WERI-Rb-1 (cell line): Measurements from ENCODE around the gene MTIF3.

ENCODE experiments used
- DNase-seq: peaks from one replicate; pipeline ENCODE4 v3.0.0-alpha.2; 2020
- H3K27ac ChIP-seq: fragments of 250-450 bp; sonication (Bioruptor Pico); 2 replicates; pipeline ENCODE4 v1.5.1; 2020; ENCODE audit warnings: mild to moderate bottlenecking, moderate library complexity
- H3K27me3 ChIP-seq: fragments of 250-450 bp; sonication (Bioruptor Pico); 2 replicates; pipeline ENCODE4 v1.5.1; 2021; ENCODE audit warnings: mild to moderate bottlenecking, low read depth, moderate library complexity; ENCODE audit not compliant: insufficient read depth, severe bottlenecking
- H3K36me3 ChIP-seq: fragments of 250-450 bp; sonication (Bioruptor Pico); 2 replicates; pipeline ENCODE4 v1.5.1; 2020; ENCODE audit warnings: mild to moderate bottlenecking, moderate library complexity
- H3K4me3 ChIP-seq: 2 replicates; pipeline ENCODE4 v1.5.1; 2011; ENCODE audit warnings: low read depth, mild to moderate bottlenecking, control low read depth, low read length
- H3K9me3 ChIP-seq: fragments of 250-450 bp; sonication (Bioruptor Pico); 2 replicates; pipeline ENCODE4 v1.5.1; 2021; ENCODE audit warnings: mild to moderate bottlenecking, moderate library complexity; ENCODE audit not compliant: severe bottlenecking
- TF ChIP-seq, protein P1 (sequence below): IDR thresholded peaks from 2 replicates; pipeline ENCODE4 v1.5.1; 2011; ENCODE audit warnings: low read depth, mild to moderate bottlenecking, control low read depth, inconsistent platforms, low read length

The MTIF3 gene

DNA sequence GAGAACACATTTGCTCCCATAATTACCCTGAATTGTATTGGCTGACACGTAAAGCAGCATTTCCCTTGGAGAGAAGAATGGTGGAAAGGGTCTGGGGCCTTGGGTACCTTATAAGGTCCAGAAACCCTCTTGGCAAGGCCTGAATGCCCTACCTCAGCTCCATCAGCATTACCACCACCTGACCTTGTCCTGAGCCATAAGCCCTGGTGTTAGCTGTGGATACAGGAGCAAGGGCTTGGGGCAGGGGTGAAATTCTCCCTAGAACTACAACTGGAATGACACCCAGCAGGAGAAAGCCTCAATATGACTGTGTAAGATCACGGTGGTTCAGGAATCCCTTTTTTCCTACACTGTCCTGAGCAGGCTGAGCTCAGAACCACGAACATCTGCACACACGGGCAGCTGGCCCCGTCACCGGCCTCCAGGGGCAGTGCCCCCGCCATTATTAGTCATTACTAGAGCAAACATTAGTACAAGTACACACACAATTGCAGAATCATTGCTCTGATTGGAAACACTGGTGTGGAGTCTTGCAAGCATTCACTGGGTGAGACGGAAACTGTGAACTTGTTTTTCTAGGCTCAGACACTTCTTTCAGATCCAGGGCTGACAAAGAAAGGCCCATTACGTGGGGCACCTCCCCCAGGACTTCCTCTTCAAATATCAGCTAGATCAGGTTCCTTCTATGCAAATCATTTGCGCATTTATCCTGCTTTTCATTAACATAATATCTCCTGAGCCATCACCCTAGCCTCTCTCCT lies 26.8 kb upstream of the MTIF3 start:
- TF ChIP-seq, protein P1, sequence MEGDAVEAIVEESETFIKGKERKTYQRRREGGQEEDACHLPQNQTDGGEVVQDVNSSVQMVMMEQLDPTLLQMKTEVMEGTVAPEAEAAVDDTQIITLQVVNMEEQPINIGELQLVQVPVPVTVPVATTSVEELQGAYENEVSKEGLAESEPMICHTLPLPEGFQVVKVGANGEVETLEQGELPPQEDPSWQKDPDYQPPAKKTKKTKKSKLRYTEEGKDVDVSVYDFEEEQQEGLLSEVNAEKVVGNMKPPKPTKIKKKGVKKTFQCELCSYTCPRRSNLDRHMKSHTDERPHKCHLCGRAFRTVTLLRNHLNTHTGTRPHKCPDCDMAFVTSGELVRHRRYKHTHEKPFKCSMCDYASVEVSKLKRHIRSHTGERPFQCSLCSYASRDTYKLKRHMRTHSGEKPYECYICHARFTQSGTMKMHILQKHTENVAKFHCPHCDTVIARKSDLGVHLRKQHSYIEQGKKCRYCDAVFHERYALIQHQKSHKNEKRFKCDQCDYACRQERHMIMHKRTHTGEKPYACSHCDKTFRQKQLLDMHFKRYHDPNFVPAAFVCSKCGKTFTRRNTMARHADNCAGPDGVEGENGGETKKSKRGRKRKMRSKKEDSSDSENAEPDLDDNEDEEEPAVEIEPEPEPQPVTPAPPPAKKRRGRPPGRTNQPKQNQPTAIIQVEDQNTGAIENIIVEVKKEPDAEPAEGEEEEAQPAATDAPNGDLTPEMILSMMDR, result no peak
- H3K4me3 ChIP-seq, result no peak overlapping the region
- no peaks in the 10 kb centered on the region for H3K9me3 ChIP-seq
- peaks cover 98% of the 10 kb centered on the region for H3K27me3 ChIP-seq
- DNase-seq, result no peak
- no peaks in the 10 kb centered on the region for H3K36me3 ChIP-seq
- H3K27ac ChIP-seq, result no peak overlapping the region

DNA sequence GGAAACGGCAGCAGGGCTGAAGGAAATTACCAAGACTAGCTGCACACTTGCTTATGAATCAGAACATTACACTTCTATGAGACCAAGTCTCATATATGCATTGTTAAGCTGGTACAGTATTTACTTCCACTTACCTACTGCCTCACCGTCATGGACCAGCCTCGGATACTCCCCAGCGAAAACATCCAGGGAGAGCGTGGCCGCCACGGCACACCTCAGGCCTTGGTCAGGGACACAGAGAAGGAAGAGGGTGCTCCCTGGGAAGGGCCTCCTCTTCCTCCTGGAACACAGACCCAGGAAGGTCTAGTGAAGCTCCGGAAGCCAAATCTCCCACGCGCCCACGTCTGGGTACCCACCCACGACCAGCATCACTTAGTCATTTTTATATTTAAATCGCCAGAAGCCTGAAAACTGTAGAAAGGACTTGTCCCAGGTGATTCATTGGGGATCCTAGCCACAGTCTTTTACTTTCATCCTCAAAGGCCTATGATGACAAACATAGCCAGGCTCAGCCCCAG lies 24.4 kb upstream of the MTIF3 start:
- H3K27me3 ChIP-seq, result peaks cover 98% of the 10 kb centered on the region
- TF ChIP-seq, protein P1, result no peak
- no peaks in the 10 kb centered on the region for H3K9me3 ChIP-seq
- H3K36me3 ChIP-seq, result no peaks in the 10 kb centered on the region
- H3K4me3 ChIP-seq, result no peak overlapping the region
- no peak overlapping the region for H3K27ac ChIP-seq
- DNase-seq, result no peak

DNA sequence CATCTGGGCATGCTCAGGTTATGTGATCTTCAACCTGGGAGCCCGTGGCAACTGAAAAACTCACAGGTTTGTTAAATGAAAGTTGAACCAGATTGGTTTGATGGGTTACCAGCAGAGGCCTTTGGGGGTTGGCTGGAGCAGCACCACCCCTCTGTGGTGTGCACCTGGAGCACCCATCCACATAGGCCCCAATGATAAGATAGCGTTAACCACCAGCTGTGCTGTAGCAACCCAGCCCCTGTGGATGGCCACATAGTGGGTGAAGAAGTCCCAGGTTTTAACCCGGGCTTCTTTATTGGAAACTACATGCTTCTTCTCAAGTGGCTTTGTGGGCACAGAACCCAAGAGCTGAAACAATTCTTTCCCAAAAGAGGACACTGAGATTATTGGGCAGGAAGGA lies 22.6 kb upstream of the MTIF3 start:
- Histone ChIP-seq H3K4me3 (no peak overlapping the region), H3K27ac (no peak overlapping the region), H3K27me3 (peaks cover 83% of the 10 kb centered on the region), H3K9me3 (no peaks in the 10 kb centered on the region), H3K36me3 (no peaks in the 10 kb centered on the region)
- TF ChIP-seq, protein P1, result no peak
- DNase-seq, result no peak

DNA sequence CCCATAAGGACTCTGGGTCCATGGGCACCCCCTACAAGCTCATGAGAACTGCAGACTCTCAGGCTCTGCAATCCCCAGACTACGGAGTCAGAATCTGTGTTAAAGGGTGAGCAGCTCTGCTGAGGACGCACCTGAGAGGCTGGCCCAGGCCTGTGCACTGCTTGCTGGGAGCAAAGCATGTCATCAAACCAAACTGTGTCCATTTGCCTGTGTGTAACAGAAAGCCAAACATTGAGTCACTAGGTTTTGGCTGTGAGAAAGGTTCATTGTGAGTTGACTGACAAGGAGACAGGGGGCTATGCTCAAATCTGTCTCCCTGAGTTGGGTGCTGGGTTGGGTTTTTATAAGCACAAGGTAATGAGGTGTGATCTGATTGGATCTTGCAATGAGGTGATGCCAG lies 22.1 kb upstream of the MTIF3 start:
- no peaks in the 10 kb centered on the region for H3K36me3 ChIP-seq
- no peak for DNase-seq
- H3K27me3 ChIP-seq, result peaks cover 78% of the 10 kb centered on the region
- TF ChIP-seq, protein P1, result no peak
- H3K27ac ChIP-seq, result no peak overlapping the region
- H3K9me3 ChIP-seq, result no peaks in the 10 kb centered on the region
- H3K4me3 ChIP-seq, result no peak overlapping the region

DNA sequence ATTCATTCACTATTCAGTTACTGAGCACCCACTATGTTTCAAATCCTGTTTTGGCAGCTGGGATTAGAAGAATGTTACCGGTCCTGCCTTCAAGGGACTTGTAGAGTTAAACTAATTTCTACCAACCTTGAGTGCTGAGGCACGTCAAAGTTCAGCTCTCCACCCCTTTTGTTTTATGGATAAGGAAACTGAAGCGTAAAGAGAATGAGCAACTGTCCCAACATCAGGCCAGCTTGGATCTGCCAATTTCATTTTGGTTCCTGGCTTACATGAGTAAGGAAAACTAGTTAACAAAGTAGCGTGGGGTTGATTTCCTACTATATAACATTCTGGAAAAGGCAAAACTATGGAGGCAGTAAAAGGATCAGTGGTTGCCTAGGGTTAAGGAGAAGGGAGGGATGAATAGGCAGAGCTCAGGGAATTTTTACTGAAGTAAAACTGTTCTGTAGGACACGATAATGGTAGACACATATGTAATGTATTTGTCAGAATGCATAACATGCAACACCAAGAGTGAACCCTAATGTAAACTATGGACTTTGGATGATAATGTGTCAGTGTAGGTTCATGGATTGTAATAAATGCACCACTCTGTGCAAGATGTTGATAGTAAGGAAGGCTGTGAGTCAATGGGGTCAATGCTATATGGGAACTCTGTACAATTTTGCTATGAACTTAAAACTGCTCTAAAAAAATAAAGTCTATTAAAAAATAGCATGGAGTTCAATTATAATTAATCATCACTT lies 19.9 kb upstream of the MTIF3 start:
- Histone ChIP-seq H3K36me3 (no peaks in the 10 kb centered on the region), H3K27ac (no peak overlapping the region), H3K27me3 (peaks cover 77% of the 10 kb centered on the region), H3K4me3 (no peak overlapping the region), H3K9me3 (no peaks in the 10 kb centered on the region)
- DNase-seq, result no peak
- TF ChIP-seq, protein P1, result no peak
